ENCODE data around the gene KSR1. TPM values are rescaled to one million over a fixed set of nuclear protein-coding genes. Genes with fewer than 3 reads are reported as not detected.

Gene KSR1
- total and polyA plus RNA-seq, 9 of the 15 experiments (the other 6 are each of a cell fraction or from before 2014, with no cell fraction given) = 1.4 to 51.7 (median 18.4) TPM

DNA sequence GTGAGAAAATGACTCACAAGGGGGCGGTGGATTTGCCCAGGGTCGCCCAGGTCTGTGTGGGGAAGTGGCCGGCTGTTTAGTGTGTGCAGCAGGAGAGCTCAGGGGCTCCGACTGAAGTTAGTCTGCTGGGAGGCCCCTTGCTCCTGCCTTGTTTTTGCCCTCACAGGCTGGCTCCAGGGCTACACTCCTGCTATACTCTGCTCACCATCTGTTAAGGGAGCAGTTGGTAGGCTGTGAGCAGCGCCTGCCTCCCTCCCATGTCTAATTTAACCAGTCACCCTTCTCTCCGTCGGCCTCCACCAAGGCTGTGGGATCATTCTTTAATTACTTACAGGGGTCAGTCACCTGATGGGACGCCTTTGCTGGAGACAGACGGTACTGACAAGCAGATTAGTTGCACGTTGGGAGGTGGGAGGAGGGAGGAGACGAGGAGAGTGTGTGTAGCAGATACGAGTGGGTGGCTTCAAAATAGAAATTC is 35.5 kb downstream of the KSR1 start (continued):
- TF ChIP-seq, protein P1, sequence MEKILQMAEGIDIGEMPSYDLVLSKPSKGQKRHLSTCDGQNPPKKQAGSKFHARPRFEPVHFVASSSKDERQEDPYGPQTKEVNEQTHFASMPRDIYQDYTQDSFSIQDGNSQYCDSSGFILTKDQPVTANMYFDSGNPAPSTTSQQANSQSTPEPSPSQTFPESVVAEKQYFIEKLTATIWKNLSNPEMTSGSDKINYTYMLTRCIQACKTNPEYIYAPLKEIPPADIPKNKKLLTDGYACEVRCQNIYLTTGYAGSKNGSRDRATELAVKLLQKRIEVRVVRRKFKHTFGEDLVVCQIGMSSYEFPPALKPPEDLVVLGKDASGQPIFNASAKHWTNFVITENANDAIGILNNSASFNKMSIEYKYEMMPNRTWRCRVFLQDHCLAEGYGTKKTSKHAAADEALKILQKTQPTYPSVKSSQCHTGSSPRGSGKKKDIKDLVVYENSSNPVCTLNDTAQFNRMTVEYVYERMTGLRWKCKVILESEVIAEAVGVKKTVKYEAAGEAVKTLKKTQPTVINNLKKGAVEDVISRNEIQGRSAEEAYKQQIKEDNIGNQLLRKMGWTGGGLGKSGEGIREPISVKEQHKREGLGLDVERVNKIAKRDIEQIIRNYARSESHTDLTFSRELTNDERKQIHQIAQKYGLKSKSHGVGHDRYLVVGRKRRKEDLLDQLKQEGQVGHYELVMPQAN (IDR thresholded peaks at IDR 0.05; ENCODE audit: borderline replicate concordance) = peak; percentile 25; the same call in 1 of the 2 replicates
- 0 out of 2 replicates have a peak, but pooled peaks have one; percentile 60 for TF ChIP-seq ZBTB2 (IDR thresholded peaks at IDR 0.05)
- no peak for TF ChIP-seq ZNF639 (CRISPR knock-in tag; conservative IDR thresholded peaks at IDR 0.05 in 1 of 2, IDR thresholded peaks at IDR 0.05 in 1 of 2)
- no peak for TF ChIP-seq E4F1 (CRISPR knock-in tag; IDR thresholded peaks at IDR 0.05; ENCODE audit: borderline replicate concordance)
- TF ChIP-seq CBFA2T3 (IDR thresholded peaks at IDR 0.05) = peak; percentile 92
- TF ChIP-seq ZNF699 (CRISPR knock-in tag; IDR thresholded peaks at IDR 0.05; ENCODE audit: insufficient replicate concordance) = no peak
- TF ChIP-seq, protein P2, sequence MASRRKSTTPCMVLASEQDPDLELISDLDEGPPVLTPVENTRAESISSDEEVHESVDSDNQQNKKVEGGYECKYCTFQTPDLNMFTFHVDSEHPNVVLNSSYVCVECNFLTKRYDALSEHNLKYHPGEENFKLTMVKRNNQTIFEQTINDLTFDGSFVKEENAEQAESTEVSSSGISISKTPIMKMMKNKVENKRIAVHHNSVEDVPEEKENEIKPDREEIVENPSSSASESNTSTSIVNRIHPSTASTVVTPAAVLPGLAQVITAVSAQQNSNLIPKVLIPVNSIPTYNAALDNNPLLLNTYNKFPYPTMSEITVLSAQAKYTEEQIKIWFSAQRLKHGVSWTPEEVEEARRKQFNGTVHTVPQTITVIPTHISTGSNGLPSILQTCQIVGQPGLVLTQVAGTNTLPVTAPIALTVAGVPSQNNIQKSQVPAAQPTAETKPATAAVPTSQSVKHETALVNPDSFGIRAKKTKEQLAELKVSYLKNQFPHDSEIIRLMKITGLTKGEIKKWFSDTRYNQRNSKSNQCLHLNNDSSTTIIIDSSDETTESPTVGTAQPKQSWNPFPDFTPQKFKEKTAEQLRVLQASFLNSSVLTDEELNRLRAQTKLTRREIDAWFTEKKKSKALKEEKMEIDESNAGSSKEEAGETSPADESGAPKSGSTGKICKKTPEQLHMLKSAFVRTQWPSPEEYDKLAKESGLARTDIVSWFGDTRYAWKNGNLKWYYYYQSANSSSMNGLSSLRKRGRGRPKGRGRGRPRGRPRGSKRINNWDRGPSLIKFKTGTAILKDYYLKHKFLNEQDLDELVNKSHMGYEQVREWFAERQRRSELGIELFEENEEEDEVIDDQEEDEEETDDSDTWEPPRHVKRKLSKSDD (conservative IDR thresholded peaks at IDR 0.05; ENCODE audit: low read length) = no peak
- peak; percentile 78 for TF ChIP-seq SMARCA4 (IDR thresholded peaks at IDR 0.05)
- peak; percentile 74 for TF ChIP-seq TAL1 (IDR thresholded peaks at IDR 0.05)
- TF ChIP-seq TOE1 (IDR thresholded peaks at IDR 0.05; ENCODE audit: borderline replicate concordance) = peak; percentile 74
- TF ChIP-seq TOE1 (CRISPR knock-in tag; IDR thresholded peaks at IDR 0.05; ENCODE audit: borderline replicate concordance, low read depth) = no peak
- TF ChIP-seq BDP1 (IDR thresholded peaks at IDR 0.05; ENCODE audit: insufficient read depth, insufficient read length) = no peak
- TF ChIP-seq PRPF4 (IDR thresholded peaks at IDR 0.05; ENCODE audit: insufficient read depth, low read depth, low read length, poor library complexity, severe bottlenecking) = no peak
- TF ChIP-seq ZFP1 (CRISPR knock-in tag; IDR thresholded peaks at IDR 0.05) = no peak
- TF ChIP-seq CBFB (CRISPR knock-in tag; IDR thresholded peaks at IDR 0.05) = no peak
- no peak for TF ChIP-seq ZNF551 (CRISPR knock-in tag; IDR thresholded peaks at IDR 0.05)
- TF ChIP-seq NFRKB (IDR thresholded peaks at IDR 0.05; ENCODE audit: low read depth) = no peak; the same call in 1 of the 2 replicates
- no peak for TF ChIP-seq ZNF143 (CRISPR knock-in tag; IDR thresholded peaks at IDR 0.05)
- peak; percentile 73 for TF ChIP-seq RAD51 (IDR thresholded peaks at IDR 0.05; ENCODE audit: borderline replicate concordance, low read depth)
